Fibroblast of skin of right biceps (primary cell): ENCODE data around the gene CUL7.
A peak's percentile ranks its signal among the peaks of the same experiment; 100 is the strongest.

Source experiments
- DNase-seq: peaks from one replicate; pipeline ENCODE4 v3.0.0-alpha.2; 2013

CUL7 gene

GRCh38 chr6:43053545-43054205 is at the start of gene CUL7:
Gene CUL7 (minus strand): TSS chr6:43053851. CDS start chr6:43052788, 1,063 bp downstream.
- DNase-seq: peak; percentile 97

- no peak for DNase-seq
Measured at GRCh38 chr6:43101497-43101896, 47.8 kb upstream of the CUL7 start.

- DNase-seq: no peak
Measured at GRCh38 chr6:43097502-43097901, 43.9 kb upstream of the CUL7 start.

- no peak for DNase-seq
Measured at GRCh38 chr6:43097098-43097489, 43.4 kb upstream of the CUL7 start.

- DNase-seq: peak; percentile 89
Measured at GRCh38 chr6:43096451-43097097, 42.9 kb upstream of the CUL7 start.

- DNase-seq: no peak
Measured at GRCh38 chr6:43095939-43096338, 42.3 kb upstream of the CUL7 start.

- DNase-seq: peak; percentile 86
Measured at GRCh38 chr6:43093436-43094289, 40.0 kb upstream of the CUL7 start.

- no peak for DNase-seq
Measured at GRCh38 chr6:43092635-43093034, 39.0 kb upstream of the CUL7 start.

- no peak for DNase-seq
Measured at GRCh38 chr6:43091436-43091991, 37.9 kb upstream of the CUL7 start.

- DNase-seq: no peak
Measured at GRCh38 chr6:43091020-43091419, 37.4 kb upstream of the CUL7 start.

- no peak for DNase-seq
Measured at GRCh38 chr6:43090559-43090956, 36.9 kb upstream of the CUL7 start.

GRCh38 chr6:43089874-43090558 is 36.4 kb upstream of the CUL7 start:
- peak; percentile 50 for DNase-seq

- DNase-seq: no peak
Measured at GRCh38 chr6:43089467-43089866, 35.8 kb upstream of the CUL7 start.

- DNase-seq: peak; percentile 42
Measured at GRCh38 chr6:43088654-43089056, 35.0 kb upstream of the CUL7 start.

- no peak for DNase-seq
Measured at GRCh38 chr6:43086022-43086658, 32.5 kb upstream of the CUL7 start.

GRCh38 chr6:43082806-43083655 is 29.4 kb upstream of the CUL7 start:
- DNase-seq: no peak

- DNase-seq: peak; percentile 72
Measured at GRCh38 chr6:43081922-43082321, 28.3 kb upstream of the CUL7 start.

GRCh38 chr6:43081043-43081442 is 27.4 kb upstream of the CUL7 start:
- DNase-seq: no peak

GRCh38 chr6:43078691-43079090 is 25.0 kb upstream of the CUL7 start:
- peak; percentile 93 for DNase-seq

GRCh38 chr6:43077981-43078511 is 24.4 kb upstream of the CUL7 start:
- peak; percentile 87 for DNase-seq

- DNase-seq: no peak
Measured at GRCh38 chr6:43077333-43077809, 23.7 kb upstream of the CUL7 start.
